OCI-LY1 (cell line): Measurements from ENCODE around the gene APCDD1.

Experiments used
- H2AFZ ChIP-seq: fragments of 200-600 bp; sonication (generic), shearing (Covaris generic); 2 replicates; pipeline ENCODE4 v1.6.0; 2014; ENCODE audit warnings: antibody characterized with exemption, mild to moderate bottlenecking, low read length
- H3F3A ChIP-seq: fragments of 200-600 bp; sonication (generic), shearing (Covaris generic); 2 replicates; pipeline ENCODE4 v1.6.0; 2014; ENCODE audit warnings: mild to moderate bottlenecking, antibody characterized with exemption, low read length, moderate library complexity; ENCODE audit not compliant: insufficient read depth
- H3K27ac ChIP-seq: fragments of 200-600 bp; sonication (generic); 2 replicates; pipeline ENCODE4 v1.5.1; 2014; ENCODE audit warnings: low read length, mixed run types, mild to moderate bottlenecking, low read depth; ENCODE audit not compliant: poor library complexity, severe bottlenecking
- H3K27me3 ChIP-seq: fragments of 200-600 bp; sonication (generic); 2 replicates; pipeline ENCODE4 v1.6.0; 2014; ENCODE audit warnings: antibody characterized with exemption, mild to moderate bottlenecking, low read length, moderate library complexity; ENCODE audit not compliant: insufficient read depth
- H3K36me3 ChIP-seq: fragments of 200-600 bp; sonication (generic); 2 replicates; pipeline ENCODE4 v1.6.1; 2014; ENCODE audit warnings: mild to moderate bottlenecking, antibody characterized with exemption, low read length, moderate library complexity, mixed read lengths; ENCODE audit not compliant: insufficient read depth
- H3K4me1 ChIP-seq: fragments of 200-600 bp; sonication (generic); 2 replicates; pipeline ENCODE4 v1.5.1; 2014; ENCODE audit warnings: mild to moderate bottlenecking, low read length, moderate library complexity; ENCODE audit not compliant: insufficient read depth, severe bottlenecking
- H3K4me2 ChIP-seq: fragments of 200-600 bp; sonication (generic), shearing (Covaris generic); 2 replicates; pipeline ENCODE4 v1.6.1; 2014; ENCODE audit warnings: low read length
- H3K4me3 ChIP-seq: fragments of 200-600 bp; sonication (generic); 2 replicates; pipeline ENCODE4 v1.5.1; 2014; ENCODE audit warnings: low read length, low read depth, mild to moderate bottlenecking, mixed read lengths; ENCODE audit not compliant: poor library complexity, severe bottlenecking
- H3K79me2 ChIP-seq: fragments of 200-600 bp; shearing (Covaris generic); 2 replicates; pipeline ENCODE4 v1.6.1; 2016; ENCODE audit warnings: mixed run types, low read length, mixed read lengths; ENCODE audit not compliant: insufficient read depth
- H3K9ac ChIP-seq: fragments of 200-600 bp; sonication (generic), shearing (Covaris generic); 2 replicates; pipeline ENCODE4 v1.6.1; 2014; ENCODE audit warnings: mild to moderate bottlenecking, low read length, mixed read lengths
- H3K9me2 ChIP-seq: fragments of 200-600 bp; sonication (generic), shearing (Covaris generic); 2 replicates; pipeline ENCODE4 v1.6.1; 2014; ENCODE audit warnings: low read depth, mild to moderate bottlenecking, low read length, mixed read lengths
- H3K9me3 ChIP-seq: fragments of 200-600 bp; shearing (Covaris generic); 2 replicates; pipeline ENCODE4 v1.6.1; 2014; ENCODE audit warnings: low read length, mixed read lengths
- H4K20me1 ChIP-seq: fragments of 200-600 bp; sonication (generic), shearing (Covaris generic); 2 replicates; pipeline ENCODE4 v1.6.0; 2016; ENCODE audit warnings: mild to moderate bottlenecking, low read length; ENCODE audit not compliant: insufficient read depth
- CTCF ChIP-seq: fragments of 200-600 bp; sonication (generic), shearing (Covaris generic); IDR thresholded peaks from 2 replicates; pipeline ENCODE4 v1.5.1; 2017; ENCODE audit warnings: mild to moderate bottlenecking, antibody characterized with exemption, low read length, moderate library complexity, mixed read lengths
- EZH2 ChIP-seq: fragments of 200-600 bp; sonication (generic), shearing (Covaris generic); IDR thresholded peaks from 2 replicates; pipeline ENCODE4 v1.8.0; 2017; ENCODE audit warnings: borderline replicate concordance, mixed run types, mild to moderate bottlenecking, antibody characterized with exemption, low read length, moderate library complexity, mixed read lengths

APCDD1 gene

GRCh38 chr18:10528439-10528838, 74.0 kb downstream of the APCDD1 start:
- peak overlapping the region; percentile 80; the same call in 1 of the 2 replicates for H3K4me2 ChIP-seq

GRCh38 chr18:10530002-10530401, 75.6 kb downstream of the APCDD1 start:
- no peak overlapping the region for H3K4me3 ChIP-seq
- no peak for TF ChIP-seq CTCF
- TF ChIP-seq EZH2, result no peak
- H4K20me1 ChIP-seq, result no peaks in the 10 kb centered on the region
- H3K27ac ChIP-seq, result no peak overlapping the region
- peak overlapping the region; percentile 80; the same call in 1 of the 2 replicates for H3K4me2 ChIP-seq
- no peaks in the 10 kb centered on the region for H3K27me3 ChIP-seq
- H3K36me3 ChIP-seq, result peaks cover 28% of the 10 kb centered on the region
- H3K9me2 ChIP-seq, result no peaks in the 10 kb centered on the region
- H3K4me1 ChIP-seq, result peaks cover 45% of the 10 kb centered on the region
- no peaks in the 10 kb centered on the region for H3K9me3 ChIP-seq
- H2AFZ ChIP-seq, result no peak overlapping the region
- no peak overlapping the region for H3K9ac ChIP-seq
- peaks cover 73% of the 10 kb centered on the region for H3K79me2 ChIP-seq
- H3F3A ChIP-seq, result no peaks in the 10 kb centered on the region

More at GRCh38 chr18:10528439-10528838, 74.0 kb downstream of the APCDD1 start:
- Histone ChIP-seq H3K9me3 (no peaks in the 10 kb centered on the region), H3K9ac (no peak overlapping the region), H3F3A (no peaks in the 10 kb centered on the region), H3K4me1 (peaks cover 47% of the 10 kb centered on the region), H3K27ac (no peak overlapping the region), H4K20me1 (no peaks in the 10 kb centered on the region), H3K79me2 (peaks cover 70% of the 10 kb centered on the region), H2AFZ (no peak overlapping the region), H3K9me2 (no peaks in the 10 kb centered on the region), H3K36me3 (peaks cover 15% of the 10 kb centered on the region; the same call in 1 of the 2 replicates), H3K27me3 (no peaks in the 10 kb centered on the region), H3K4me3 (no peak overlapping the region)
- no peak for TF ChIP-seq EZH2

- Histone ChIP-seq H3F3A (no peaks in the 10 kb centered on the region), H4K20me1 (no peaks in the 10 kb centered on the region), H2AFZ (no peak overlapping the region), H3K4me2 (no peak overlapping the region), H3K4me1 (peaks cover 39% of the 10 kb centered on the region), H3K9me2 (no peaks in the 10 kb centered on the region), H3K27ac (no peak overlapping the region), H3K27me3 (no peaks in the 10 kb centered on the region), H3K9me3 (no peaks in the 10 kb centered on the region), H3K9ac (no peak overlapping the region), H3K36me3 (peaks cover 32% of the 10 kb centered on the region), H3K4me3 (no peak overlapping the region), H3K79me2 (peaks cover 73% of the 10 kb centered on the region)
- no peak for TF ChIP-seq CTCF
- TF ChIP-seq EZH2, result no peak
Observed at GRCh38 chr18:10530852-10531251, 76.4 kb downstream of the APCDD1 start.

- Histone ChIP-seq H3K9me2 (no peaks in the 10 kb centered on the region), H3K79me2 (peaks cover 60% of the 10 kb centered on the region), H3K4me2 (no peak overlapping the region), H3F3A (no peaks in the 10 kb centered on the region), H3K27me3 (no peaks in the 10 kb centered on the region), H3K4me1 (peaks cover 28% of the 10 kb centered on the region), H3K4me3 (no peak overlapping the region), H3K36me3 (peaks cover 47% of the 10 kb centered on the region), H3K27ac (no peak overlapping the region), H4K20me1 (no peaks in the 10 kb centered on the region), H3K9ac (no peak overlapping the region), H3K9me3 (no peaks in the 10 kb centered on the region), H2AFZ (no peak overlapping the region)
- TF ChIP-seq CTCF (no peak), EZH2 (no peak)
Observed at GRCh38 chr18:10533111-10533510, 78.7 kb downstream of the APCDD1 start.
